Brain pericyte (primary cell): Measurements from ENCODE around the gene FAM120AOS.

Experiments used
- DNase-seq: peaks from one replicate; pipeline ENCODE4 v3.0.0-alpha.2; 2012; ENCODE audit warnings: low read depth, low spot score

FAM120AOS gene

DNA sequence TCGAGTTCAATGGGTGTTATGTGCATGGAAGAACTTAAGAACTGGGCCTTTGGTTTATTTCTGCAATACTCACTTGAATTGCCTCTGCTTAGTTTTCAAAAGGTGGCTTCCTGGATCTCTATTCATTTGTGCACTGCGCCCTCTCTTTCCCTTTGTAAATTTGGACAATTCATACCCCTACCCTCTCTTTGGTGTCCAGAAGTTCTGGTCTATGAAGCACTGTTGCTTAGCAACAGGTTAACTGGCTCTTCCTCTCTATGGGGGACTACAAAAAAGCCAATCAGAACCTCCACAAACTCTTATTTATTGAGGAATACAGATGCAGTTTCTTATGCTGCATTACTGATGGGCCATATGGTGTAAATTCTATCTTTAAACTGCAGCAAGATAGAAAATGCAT lies 15.4 kb downstream of the FAM120AOS start:
- no peak for DNase-seq

GRCh38 chr9:93436655-93437407 lies 16.6 kb downstream of the FAM120AOS start:
- no peak for DNase-seq

GRCh38 chr9:93436218-93436617 lies 17.2 kb downstream of the FAM120AOS start:
- DNase-seq: no peak

DNA sequence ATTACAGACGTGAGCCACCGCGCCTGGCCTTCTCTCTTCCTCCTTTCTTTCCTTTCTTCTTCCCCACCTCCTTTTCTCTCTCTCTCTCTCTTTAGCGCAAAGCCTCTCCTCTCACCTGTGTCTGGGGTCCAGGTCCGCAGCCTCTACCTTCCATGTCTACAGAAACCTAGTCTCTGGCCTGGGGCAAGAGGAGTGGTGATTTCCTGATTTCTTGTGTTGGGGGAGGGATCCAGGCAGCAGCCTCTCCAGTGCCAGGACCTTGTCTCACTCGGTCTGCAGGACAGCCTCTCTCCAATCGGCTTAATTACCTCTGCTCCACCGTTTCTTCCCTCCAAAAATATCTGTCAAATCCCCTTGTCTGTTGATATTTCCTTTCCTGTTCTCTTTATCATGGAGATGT lies 18.0 kb downstream of the FAM120AOS start:
- no peak for DNase-seq

GRCh38 chr9:93434056-93434455 lies 19.3 kb downstream of the FAM120AOS start:
- DNase-seq: no peak

- no peak for DNase-seq
Measured at GRCh38 chr9:93432964-93433363, 20.4 kb downstream of the FAM120AOS start.

GRCh38 chr9:93431539-93432105 lies 21.8 kb downstream of the FAM120AOS start:
- no peak for DNase-seq

DNA sequence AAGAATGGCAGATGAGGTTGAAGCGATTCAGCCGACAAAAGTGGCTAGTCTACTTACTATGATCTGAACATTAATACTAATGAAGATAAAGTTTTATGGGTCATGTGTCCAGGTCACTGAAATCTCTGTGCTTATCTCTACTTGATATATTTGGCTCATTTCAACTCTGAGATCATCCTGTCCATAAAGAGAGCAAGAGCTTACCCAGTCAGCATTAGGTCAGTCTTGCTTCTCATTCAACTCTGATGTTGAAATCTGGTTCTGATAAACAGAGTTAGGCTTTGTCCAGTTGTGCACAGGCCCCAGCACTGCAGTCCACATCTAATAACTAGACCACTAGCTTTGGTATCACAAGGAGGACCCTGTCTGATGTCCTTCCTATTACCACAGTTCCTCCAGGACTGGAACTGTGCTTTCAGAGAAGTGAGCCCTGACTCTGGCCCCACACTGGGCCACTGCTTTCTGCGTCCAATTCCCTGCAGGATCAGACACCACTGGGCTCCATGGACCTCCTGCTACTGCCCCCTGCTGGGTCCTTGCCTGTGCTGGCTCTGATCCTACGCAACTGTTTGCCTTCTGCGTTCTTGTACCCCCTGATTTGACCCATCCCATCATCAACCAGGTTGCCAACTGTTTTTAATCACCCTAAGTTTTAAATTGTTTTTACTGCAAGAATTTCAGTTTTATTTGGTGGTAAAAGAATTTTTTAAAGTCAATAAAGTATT lies 25.6 kb downstream of the FAM120AOS start:
- DNase-seq: no peak

- no peak for DNase-seq
Measured at GRCh38 chr9:93422977-93423616, 30.3 kb downstream of the FAM120AOS start.

DNA sequence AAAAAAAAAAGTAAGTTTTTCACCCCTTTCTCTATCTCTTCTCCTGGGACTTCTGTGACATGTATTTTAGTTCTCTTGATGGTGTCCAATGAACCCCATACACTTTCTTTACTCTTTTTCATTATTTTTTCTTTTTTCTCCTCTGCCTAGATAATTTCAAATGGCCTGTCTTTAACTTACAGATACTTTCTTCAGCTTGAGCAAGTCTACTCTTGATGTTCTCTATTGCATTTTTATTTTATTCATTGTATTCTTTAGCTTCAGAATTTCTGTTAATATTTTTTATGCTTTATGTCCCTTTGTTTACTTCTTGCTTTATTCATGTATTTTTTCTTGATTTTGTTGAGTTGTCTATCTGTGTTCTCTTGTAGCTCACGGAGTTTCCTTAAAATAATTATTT lies 34.4 kb downstream of the FAM120AOS start:
- no peak for DNase-seq

GRCh38 chr9:93417538-93417937 lies 35.8 kb downstream of the FAM120AOS start:
- DNase-seq: no peak

GRCh38 chr9:93416530-93417235 lies 36.7 kb downstream of the FAM120AOS start:
- DNase-seq: no peak

- no peak for DNase-seq
Measured at GRCh38 chr9:93415176-93415690, 38.1 kb downstream of the FAM120AOS start.

- no peak for DNase-seq
Measured at GRCh38 chr9:93413530-93413929, 39.9 kb downstream of the FAM120AOS start.

DNA sequence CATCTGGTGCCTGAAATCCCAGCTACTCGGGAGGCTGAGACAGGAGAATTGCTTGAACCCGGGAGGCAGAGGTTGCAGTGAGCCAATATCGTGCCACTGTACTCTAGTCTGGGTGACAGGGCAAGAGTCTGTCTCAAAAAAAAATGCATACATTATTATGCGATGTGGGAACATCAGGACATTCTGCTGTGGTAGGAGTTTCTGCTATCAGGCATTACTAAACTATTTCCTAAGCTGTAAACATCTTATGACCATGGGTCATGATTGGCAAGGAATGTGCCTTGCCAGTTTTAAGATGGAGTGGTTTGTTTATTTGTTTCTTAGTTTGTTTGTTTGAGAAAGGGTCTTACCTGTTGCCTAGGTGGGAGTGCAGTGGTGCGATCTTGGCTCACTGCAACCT lies 47.0 kb downstream of the FAM120AOS start:
- DNase-seq: no peak

DNA sequence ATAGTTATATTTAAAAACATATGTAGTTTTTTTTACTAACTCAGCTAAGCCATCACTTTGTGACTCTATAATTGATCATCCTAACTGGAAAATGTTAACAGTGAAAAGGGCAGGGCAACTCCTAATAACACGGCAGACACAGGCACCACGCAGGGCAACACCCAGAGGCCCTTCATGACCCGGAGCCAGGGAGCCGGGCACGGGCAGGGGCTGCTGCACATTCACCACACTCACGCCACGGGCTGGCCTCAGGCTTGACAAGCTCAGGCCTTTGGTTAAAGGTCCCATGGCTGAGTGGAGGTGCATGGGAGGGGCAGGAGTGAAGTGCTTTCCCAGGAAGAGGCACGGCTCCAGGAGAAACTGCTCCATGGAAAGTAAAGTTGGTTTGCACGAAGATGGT lies 54.9 kb downstream of the FAM120AOS start:
- no peak for DNase-seq

DNA sequence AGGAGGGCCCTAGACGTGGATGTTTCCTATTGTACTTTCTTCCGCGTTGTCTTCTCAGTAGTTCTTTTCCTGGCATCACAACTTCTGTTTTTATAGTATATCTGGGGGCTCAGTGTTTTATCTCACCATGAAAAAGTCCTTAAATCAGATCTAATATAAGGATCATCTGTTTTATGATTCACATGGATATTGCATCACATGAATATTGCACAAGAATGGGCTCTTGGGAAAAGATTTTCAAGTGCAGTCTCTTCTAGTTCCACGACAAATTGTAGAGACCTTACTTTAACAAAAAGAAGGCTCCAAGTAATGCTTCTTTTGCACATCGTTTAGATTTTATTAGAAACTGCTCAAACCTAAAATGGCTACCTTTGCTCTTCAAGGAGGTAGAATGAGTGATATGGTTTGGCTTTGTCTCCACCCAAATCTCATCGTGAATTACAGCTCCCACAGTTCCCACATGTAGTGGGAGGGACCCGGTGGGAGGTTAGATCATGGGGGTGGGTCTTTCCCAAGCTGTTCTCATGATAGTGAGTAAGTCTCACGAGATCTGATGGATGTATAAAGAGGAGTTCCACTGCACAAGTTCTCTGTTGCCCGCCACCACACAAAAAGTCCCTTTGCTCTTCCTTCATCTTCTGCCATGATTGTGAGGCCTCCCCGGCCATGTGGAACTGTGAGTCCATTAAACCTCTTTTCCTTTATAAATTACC lies 55.6 kb downstream of the FAM120AOS start:
- no peak for DNase-seq
